ENCODE results near the gene SEPTIN3. TPM values are rescaled to one million over a fixed set of nuclear protein-coding genes. Genes with fewer than 3 reads are reported as not detected.

SEPTIN3 gene, protein sequence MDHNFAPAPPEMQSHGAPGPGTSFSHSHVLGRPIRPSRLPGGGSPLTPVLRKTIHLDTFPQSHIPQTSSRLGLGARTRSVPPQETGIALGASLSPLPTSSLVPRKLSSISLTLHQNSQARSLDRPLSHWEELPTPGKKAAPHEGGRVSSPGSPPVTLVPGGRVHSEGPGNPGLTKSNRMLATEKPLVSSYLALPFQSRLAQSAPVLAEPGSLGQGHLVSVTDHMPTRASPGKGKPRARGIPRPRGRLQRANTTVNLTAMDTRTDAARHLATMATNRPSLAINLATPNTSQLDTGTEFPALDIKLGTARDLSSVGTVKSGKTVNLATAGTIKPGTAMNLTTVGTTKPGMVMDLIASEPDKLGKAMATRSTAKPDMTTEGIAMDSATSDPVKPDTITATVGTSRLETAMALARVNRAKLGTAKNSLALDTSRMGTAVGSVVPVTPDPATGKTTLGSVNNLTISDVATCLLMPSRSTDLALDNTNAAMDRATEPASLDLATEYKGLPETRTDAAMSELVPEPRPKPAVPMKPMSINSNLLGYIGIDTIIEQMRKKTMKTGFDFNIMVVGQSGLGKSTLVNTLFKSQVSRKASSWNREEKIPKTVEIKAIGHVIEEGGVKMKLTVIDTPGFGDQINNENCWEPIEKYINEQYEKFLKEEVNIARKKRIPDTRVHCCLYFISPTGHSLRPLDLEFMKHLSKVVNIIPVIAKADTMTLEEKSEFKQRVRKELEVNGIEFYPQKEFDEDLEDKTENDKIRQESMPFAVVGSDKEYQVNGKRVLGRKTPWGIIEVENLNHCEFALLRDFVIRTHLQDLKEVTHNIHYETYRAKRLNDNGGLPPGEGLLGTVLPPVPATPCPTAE
- 0.18 TPM for polyA plus RNA-seq (2013, experiment 1 of 2; ENCODE audit: insufficient read length)
- 1.4 TPM for polyA plus RNA-seq (2013, experiment 2 of 2; ENCODE audit: insufficient read length)

DNA sequence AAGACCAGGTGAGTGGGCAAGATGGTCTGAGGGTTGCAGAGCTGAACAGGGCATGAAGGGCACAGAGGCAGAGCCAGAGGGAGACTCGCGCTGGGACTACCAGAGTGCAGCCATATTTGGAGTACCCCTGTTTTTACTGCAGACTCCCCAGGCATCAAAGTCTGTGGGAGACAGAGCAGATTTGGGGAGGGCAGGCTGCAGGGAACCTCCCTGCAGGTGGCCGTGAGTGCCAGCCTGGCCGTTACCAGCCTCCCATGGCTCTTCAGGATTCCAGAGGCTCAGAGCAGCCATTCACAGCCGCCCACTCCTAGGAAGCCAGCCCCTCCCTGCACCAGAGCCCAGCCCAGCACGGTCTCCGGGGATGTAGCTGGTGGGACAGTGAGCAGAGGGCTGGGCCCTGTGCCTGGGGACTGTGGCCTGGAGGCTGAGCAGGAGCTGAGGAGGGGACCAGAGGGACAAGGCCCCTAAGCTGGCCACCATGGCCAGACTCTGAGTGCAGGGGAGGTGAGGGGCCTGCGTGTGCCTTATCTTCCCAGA is at the start of gene SEPTIN3:
Gene SEPTIN3 (plus strand): TSS at position 334 of the 537 bp plus-strand sequence. CDS start 2,050 bp downstream, outside the sequence.
- no peak for DNase-seq

DNA sequence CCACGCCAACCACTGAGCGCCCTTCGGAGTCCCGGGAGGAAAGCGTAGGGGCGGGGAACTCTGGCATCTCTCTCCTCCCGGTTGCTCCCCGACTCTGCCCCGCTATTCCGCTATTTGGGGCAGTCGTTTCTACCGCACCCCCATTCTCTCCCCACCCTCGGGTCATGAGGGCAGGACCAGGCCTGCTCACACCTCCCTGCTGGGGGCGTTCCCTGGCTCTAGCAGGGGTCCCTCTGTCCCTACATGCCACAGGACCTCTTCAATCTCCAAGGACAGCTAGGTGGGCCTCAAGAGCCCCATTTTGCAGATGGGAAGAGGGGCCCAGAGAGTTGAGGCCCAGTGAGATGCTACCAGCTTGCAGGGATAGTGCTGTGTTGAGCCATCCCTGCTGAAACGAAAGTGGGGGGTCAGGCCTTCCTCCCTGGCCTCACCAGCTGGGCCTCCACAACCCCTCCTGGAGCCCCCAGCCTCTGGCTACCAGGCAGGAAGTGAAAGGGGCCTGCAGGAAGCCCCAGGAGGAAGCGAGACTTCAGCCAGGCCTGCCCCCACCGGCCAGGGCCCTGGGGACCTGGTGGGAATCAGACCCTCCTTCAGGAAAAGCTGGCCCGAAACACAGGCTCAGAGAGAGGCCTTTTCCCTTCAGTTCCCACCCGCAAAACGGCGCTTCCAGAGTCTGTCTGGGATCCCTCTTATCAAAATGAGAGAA is 48.8 kb upstream of the SEPTIN3 start:
- no peak for DNase-seq

DNA sequence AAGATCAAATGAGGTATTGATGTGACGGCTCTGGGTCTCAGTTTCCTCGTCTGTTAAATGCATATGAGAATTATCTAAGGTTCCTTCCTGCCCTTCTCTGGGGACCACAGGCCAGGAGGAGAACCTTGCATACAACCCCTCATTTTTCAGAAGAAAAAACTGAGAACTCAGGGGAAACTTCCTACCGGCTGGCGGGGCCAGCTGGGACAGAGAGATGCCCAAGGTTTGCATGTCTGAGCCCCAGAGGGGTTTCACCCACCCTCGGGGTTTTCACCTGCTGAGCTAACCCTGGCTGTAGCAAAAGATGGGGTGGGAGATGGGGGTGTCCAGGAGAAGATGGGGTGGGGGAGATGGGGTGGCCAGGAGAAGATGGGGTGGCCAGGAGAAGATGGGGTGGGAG is 46.9 kb upstream of the SEPTIN3 start:
- DNase-seq: no peak

DNA sequence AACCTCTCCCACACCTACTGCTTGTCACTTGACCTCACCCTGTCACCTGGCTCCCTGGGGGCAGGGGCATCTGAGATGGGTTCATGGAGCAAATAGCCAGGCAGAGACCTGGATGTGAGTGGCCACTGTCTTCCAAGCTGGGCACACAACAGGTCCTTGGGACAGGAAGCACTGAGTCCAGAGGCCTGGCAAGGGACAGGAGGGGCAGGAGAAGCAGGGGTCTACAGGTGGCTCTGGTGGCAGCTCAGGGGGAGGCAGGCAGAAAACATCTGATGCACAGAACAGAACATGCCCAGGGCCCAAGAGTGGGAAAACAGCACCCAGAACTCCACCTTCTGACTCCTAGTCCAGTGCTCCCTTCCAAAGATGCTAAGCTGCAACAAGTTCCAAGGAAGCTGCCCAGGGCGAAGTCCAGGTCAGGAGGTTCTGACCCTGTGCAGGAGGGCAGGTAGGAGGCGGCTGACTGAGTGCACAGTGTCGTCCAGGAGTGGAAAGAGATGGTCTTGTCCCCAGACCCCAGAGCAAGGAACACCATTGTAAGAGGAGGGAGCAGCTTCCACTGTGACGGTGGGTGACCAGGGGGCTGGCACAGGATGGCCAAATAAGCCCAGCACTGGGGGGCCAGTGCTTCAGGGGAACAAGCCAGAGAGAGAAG is 46.2 kb upstream of the SEPTIN3 start:
- no peak for DNase-seq

DNA sequence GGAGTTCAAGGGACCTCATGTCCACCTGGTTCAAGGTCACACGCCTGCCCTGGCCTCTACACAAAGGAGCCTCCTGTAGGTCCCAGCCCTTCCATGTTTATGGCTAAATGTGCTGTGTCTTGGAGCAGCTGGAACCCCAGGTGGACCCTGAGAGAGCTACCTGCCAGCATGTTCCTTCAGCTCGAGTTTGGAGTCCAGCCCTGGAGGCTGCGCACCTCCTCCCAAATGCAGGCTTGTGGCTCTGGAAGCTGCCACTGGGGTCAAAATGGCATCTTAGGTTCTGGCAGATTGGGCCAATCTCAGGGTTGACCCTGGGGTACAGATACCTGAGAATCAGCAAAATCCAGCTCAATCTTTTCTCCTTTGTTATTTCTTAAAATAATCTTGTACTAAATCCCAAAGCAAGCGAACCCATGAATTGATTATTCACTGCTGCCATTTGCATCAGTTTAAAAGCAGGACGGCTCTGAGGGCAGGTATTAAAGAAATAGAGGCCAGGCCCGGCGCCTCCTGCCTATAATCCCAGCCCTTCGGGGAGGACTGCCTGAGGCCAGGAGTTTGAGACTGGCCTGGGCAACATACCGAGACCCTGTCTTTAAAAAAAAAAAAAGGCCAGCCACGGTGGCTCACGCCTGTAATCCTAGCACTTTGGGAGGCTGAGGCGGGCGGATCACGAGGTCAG is 45.5 kb upstream of the SEPTIN3 start:
- no peak for DNase-seq

DNA sequence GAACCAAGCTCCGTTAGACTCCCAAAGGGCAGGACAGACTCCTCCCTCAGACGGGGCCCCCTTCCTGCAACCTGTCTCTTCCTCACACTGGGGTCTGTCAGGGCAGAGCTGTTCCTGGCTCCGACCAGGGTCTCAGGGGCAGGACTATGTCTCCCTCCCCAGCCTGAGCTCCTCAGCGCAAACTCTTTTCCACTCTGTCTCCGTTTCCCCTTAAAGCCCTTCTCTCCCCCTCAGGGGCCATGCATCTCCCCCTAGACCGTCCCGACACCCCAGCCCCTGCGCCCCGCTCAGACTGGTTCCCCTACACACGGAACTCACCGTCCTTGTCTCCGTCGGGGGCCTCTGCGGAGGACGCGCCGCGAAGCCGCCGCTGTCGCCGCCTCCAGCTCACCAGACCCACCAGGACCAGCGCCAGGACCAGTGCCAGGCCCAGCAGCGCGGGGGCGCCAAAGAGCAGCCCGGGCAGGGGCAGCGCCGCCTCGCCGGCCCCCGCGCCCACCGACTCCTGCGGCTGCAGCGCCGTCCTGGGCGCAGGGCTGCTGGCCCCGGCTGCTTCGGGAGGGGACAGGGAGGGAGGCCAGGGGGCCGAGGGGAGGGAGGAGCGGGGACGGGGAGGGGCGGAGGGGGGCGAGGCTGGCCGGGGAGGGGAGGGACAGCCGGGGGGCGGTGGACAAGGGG is 43.3 kb upstream of the SEPTIN3 start:
- DNase-seq: peak; percentile 40

DNA sequence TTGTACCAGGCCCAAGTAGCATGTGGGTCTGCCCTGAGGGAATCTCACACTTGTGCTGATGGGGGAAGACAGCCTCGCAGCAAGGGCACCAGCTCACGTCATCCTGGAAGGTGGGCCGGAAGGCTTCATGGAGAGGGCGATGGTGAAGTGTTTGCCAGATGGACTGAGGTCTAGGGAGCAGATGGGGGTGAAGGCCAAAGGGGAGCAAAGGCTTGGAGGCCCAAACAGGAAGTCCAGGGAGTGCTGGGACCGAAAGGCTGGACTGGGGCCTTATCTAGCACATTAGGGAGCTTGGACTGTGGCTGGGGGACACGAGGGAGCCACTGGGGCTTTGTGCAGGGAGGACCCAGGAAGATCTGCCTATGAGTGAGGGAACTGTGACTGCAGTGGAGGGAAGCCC is 41.4 kb upstream of the SEPTIN3 start:
- no peak for DNase-seq

DNA sequence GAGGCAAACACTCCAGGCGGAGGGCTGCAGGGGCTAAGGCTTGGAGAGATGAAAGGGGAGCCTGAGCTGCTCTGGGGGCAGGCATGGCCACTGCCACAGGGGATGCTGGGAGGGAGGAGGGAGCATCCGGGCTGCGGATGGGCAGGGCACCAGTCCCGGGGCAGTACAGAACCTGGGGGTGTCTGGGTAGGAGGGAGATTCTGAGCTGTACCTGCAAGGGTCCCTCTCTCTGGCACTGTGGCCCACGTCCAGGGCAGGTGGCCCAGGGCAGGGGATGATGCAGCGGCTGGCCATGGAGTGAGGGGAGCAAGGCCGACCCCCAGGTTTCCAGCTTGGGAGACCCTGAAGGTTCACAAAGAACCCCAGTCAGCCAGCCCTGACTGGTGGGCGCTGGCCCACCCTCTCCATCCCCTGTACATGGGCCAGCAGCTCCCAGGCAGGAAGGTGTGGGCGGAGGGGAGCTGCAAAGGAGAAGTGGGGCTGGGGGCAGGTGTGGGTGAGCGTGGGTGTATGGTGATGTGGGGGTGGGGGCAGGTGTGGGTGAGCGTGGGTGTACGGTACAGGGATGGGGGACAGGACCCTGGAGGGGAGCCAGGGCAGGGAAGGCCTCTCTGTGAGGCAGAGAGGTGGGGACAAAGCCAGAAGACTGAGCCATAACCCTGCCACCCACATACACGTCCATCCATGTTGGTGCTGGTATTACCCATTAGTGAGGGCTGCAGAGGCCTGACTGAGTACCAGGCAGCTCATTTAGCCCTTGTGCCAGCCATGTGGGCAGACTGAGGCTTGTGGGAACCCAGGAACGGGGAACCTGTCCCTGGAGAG is 40.4 kb upstream of the SEPTIN3 start:
- no peak for DNase-seq

DNA sequence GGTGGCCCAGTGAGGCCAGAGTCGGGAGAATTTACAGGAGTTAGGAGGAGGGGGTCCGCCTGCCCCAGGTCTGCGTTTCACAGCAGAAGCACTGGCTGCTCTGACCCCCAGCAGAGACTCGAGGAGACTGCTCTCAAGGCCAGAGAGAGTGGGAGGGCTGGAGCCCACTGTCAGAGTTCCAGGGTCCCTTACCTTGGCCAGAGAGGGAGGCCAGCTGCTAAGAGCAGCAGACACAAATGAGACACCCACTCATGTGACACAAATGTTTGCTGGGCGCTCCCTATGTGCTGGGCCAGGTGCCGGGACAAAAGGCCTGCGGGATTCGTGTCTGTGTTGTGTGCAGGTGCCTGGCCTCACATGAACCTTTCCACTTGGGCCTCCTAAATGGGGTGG is 39.8 kb upstream of the SEPTIN3 start:
- no peak for DNase-seq

DNA sequence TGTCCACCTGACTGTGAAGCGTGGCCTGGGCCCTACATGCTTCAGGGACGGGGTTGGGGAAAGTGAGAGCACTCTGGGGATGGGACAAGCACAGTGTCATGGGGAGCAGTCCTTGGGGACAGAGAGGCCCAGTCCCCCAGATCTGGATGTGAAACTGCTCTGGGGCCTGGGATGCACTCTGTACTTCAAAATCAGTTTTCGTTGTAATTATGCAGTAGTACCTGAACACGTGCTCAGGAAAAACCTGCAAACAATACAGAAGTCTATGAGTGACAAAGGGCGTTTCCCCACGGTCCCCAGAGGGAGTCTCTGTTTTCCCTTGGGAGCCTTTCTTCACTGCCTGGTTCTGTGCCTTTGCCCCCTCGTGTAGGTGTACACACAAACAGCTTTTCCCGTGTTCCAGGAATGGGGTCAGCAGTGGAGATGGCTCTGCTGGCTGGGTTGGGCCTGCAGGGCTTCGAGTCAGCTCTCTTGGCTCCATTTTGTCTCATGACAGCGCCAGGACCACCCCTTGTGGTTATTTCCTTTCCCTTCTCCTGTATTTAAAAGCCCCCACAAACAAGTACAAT is 37.5 kb upstream of the SEPTIN3 start:
- no peak for DNase-seq

DNA sequence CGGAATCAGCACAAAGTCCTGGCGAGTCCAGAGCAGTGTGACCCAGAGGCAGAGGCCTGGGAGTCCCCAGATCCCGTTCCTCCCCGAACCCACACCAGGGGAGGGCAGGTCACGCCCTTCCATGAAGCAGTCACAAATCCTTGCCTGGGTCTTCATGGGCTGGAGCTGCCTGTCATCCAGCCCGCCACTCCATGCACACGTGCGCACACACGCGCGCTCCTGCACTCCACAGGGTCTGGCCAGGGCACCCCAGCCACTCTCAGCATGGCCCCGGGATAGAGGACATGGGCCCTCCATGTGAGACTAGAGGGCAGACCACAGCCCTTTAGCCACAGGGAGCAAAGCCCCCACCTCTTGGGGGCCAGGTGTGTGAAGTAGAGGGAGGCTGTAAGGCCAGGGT is 36.9 kb upstream of the SEPTIN3 start:
- DNase-seq: no peak

DNA sequence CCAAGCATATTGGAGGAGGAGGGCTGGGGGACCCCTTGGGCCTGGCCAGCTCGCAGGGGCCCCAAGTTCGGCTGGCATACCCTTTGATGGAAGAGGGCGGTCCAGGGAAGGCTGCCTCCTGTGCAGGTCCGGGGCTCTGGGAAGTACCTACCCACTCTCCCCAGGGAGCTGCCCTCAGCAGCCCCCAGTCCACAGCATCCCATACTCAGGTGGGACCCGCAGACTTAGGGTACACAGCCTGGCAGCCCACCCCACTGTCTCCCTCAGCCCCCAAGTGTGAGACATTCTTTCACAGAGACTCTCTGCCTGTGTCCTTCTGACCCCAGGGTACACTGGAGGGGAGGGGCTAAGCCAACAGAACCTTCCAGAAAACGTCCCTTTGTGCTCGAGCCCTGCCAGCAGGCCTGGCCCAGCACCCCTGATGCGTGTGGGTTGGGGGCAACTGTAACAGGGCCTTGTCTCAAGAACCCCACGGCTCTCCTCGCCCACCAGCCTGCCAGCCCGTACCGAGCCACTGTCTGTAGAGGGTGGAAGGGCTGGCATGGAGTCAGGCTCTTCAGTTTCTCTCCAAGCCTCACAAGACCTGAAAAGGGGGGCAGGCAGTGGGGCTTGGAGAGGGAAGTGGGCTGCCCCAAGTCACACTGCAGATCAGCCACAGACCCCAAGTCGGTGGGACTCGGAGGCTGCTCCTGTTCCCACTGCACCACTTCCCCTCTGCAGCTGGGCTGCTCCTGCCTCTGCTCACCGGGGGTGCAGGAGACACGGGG is 35.6 kb upstream of the SEPTIN3 start:
- no peak for DNase-seq

DNA sequence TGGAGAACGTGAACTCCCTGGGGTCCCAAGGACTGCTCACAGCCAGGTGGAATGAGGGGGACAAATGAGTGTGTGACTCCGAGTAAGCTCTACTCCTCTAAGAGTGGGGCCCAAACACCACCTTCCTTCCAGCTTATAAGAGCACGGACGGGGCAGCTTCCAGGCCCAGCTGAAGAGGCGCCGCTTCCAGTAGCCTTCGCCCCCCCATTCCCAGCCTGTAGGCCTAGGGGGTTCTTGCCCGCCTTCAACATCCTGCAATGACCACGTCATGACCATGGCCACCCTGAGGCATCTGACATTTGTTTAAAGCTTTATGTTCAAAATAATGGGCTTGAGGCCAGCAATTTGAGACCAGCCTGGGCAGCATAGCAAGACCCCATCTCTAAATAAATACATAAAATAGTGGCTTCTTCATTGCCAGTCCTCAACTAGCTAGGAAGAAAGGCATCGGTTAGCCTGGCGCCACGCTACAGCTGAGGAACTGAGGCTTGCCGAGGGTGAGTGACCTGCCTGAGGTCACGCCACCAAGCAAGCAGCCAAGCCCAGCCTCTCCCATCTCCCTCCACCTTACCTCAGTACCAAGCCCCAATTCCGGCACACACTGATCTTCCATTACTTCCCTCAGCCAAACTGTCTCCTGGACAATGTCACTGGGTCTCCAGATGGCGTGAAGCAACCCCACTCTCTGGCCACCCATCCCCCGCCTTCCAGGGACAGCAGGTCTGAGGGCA is 34.8 kb upstream of the SEPTIN3 start:
- no peak for DNase-seq

DNA sequence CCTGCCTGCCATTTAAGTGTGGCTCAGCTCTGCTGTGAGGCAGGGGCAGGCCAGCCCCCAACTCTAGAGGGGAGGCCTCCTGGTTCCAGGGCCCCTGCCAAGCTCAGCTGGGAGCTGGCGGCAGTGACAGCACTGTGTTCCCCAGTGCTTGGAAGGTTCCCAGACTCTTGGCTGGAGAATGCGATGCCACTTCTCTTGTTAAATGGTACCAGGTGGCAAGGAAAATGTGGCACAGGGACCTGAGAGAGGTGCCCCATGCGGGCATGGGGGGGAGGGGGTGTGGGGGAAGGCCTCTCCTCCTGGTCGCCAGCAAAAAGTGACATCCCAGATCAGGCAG is 34.3 kb upstream of the SEPTIN3 start:
- DNase-seq: no peak

DNA sequence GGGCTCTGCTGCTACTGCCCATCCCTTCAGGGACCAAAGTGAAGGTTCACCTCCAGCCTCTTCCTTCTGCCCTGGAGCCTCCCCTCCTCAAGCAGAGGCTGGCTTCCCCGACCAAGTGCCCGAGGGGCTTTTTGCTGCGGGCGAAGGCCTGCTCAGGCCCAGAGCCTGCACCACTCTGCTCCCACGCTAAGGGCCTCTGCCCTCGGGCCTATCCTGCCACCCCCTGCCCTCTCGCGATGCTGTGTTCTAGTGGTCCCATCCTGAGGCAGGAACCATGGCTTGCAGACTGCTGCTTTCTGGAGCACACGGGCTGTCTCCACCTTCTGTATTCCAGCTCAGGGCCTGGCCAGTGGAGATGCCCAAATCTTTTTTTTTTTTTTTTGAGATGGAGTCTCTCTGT is 33.7 kb upstream of the SEPTIN3 start:
- DNase-seq: no peak

DNA sequence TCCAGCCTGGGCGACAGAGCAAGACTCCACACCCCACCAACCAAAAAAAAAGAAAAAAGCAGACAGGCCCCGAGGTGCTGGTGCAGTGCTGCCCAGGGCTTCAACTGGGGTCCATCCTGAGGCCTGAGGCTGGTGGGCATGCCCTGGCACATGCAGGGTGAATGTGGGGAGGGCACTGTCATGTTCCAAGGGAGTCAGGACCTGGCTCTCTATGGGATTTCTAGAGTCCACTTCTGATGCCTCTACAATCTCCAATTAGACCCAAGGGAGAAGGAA is 32.4 kb upstream of the SEPTIN3 start:
- no peak for DNase-seq

DNA sequence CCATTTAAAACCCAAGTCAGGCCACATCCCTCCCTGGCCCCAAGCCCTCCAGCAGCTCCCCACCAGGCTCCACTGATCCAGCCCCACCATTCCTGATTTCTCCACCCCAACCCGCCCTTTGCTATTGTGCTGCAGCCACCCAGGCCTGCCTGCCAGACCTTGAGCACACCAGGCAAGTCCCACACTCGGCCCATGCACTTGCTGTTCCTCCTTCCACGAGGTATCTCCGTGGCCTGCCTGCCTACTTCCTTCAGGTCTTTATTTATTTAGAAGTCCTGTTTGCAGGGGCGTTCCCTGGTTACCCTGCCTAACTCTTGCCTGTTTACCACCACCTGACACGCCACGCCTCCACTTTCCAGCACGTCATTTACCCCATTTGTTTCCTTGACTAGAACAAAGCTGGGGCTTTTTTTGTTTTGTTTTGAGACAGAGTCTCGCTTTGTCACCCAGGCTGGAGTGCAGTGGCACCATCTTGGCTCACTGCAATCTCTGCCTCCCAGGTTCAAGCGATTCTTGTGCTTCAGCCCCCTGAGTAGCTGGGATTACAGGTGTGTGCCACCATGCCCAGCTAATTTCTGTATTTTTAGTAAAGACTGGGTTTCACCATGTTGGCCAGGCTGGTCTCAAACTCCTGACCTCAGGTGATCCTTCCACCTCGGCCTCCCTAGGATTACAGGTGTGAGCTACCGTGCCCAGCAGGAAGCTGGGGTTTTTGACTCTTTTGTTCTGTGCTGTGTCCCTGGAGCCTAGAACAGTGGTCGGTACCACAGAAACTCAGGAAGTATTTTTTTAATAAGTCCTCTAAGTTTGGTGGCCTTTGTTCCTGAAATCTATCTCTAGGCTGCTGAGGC is 29.0 kb upstream of the SEPTIN3 start:
- DNase-seq: no peak

Measured in fibroblast of skin of scalp (primary cell).